ENCODE measurements around the gene ABCA8.
A peak's percentile ranks its signal among the peaks of the same experiment; 100 is the strongest.
"Not testable (repeated sequence)": the region's sequence is repeated elsewhere in the genome, so short reads cannot be mapped to it uniquely, and the experiment has no call there.

The ABCA8 gene

DNA sequence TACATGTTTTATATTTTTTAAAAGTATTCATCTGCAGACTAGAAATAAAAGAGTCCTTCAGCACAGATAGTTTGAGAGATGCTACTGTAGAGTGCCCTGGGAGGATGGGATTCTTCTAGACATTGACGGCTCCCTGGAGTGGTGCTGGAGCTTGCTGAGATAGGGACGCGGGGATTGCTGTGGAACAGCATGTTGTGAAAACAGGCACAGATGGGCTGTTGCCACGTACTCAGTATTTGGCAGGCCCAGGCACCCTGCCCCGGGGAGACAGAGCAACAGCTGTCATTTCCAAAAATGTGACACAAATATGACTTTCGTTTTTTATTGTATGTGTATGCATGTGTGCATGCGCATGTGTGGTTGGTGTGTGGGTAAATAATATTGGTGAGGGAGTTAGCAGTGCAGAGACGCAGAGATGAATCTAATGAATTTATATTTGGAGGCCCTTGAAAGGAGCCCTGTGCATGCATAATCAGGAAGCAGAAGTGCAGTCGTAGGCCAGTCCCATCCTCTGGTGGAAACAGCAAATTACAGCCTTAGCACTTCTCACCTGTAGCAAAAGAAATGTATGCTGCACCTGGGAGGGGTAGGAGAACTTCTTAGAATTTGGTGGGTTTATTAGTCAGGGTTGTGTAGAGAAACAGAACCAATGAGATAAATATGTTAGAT, 6.2 kb upstream of the ABCA8 start:
- peak overlapping the region in 2 of 5 donors; percentile 11 to 17 for H3K4me3 ChIP-seq (ENCODE audit: low read depth in 1 of 5, low read length in 5 of 5)
- no peak overlapping the region for H3K27ac ChIP-seq (ENCODE audit: low read depth, low read length)
- H3K9me3 ChIP-seq (ENCODE audit: control insufficient read depth in 5 of 5, low read length in 5 of 5): no peaks in the 10 kb centered on the region
- H3K27me3 ChIP-seq (ENCODE audit: control insufficient read depth in 5 of 5, insufficient read depth in 4 of 5, low read length in 5 of 5): no peaks in the 10 kb centered on the region
- no peak overlapping the region for H3K9ac ChIP-seq (ENCODE audit: low read length in 5 of 5)
- H3K4me1 ChIP-seq (ENCODE audit: control insufficient read depth in 5 of 5, insufficient read depth in 5 of 5, low read length in 5 of 5): peaks cover 0 to 12% (median 9%) of the 10 kb centered on the region in 5 donors
- no peaks in the 10 kb centered on the region for H3K36me3 ChIP-seq (ENCODE audit: control insufficient read depth in 5 of 5, insufficient read depth in 5 of 5, low read length in 5 of 5)

DNA sequence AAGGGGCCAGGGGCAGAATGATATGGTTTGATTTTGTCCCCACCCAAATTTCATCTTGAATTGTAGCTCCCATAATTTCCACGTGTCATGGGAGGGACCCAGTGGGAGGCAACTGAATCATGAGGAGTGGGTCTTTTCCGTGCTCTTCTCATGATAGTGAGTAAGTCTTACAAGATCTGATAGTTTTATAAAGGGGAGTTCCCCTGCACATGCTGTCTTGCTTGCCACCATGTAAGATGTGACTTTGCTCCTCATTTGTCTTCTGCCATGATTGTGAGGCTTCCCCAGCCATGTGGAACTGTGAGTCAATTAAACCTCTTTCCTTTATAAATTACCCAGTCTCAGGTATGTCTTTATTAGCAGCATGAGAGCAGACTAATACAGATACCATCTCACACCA, 3.9 kb upstream of the ABCA8 start:
- H3K27me3 ChIP-seq (ENCODE audit: control insufficient read depth in 5 of 5, insufficient read depth in 4 of 5, low read length in 5 of 5); H3K9me3 ChIP-seq (ENCODE audit: control insufficient read depth in 5 of 5, low read length in 5 of 5); H3K4me3 ChIP-seq (ENCODE audit: low read depth in 1 of 5, low read length in 5 of 5); H3K9ac ChIP-seq (ENCODE audit: low read length in 5 of 5); H3K36me3 ChIP-seq (ENCODE audit: control insufficient read depth in 5 of 5, insufficient read depth in 5 of 5, low read length in 5 of 5); H3K27ac ChIP-seq (ENCODE audit: low read depth, low read length): not testable (repeated sequence)
- peaks cover 0 to 20% (median 9%) of the 10 kb centered on the region in 5 donors for H3K4me1 ChIP-seq (ENCODE audit: control insufficient read depth in 5 of 5, insufficient read depth in 5 of 5, low read length in 5 of 5)

DNA sequence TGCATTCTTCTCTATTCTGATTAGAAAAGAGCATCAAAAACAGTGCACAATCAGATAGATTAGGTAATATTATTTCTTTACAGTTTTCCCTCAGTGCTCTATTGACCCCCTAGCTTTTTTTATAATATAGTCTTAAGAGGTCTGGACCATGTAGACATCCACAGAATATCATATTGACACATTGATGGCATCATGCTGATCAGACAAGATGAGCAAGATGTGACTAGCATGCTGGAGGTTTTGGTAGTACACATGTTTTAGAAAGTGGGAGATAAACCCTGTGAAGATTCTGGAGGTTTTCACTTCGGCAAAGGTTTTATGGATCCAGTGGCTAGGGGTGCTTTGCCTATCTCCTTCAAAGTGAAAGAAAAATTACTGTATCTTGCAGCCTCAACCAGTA, 2.8 kb upstream of the ABCA8 start:
- no peaks in the 10 kb centered on the region for H3K27me3 ChIP-seq (ENCODE audit: control insufficient read depth in 5 of 5, insufficient read depth in 4 of 5, low read length in 5 of 5)
- H3K9ac ChIP-seq (ENCODE audit: low read length in 5 of 5): no peak overlapping the region
- H3K4me3 ChIP-seq (ENCODE audit: low read depth in 1 of 5, low read length in 5 of 5): no peak overlapping the region
- no peak overlapping the region for H3K27ac ChIP-seq (ENCODE audit: low read depth, low read length)
- H3K4me1 ChIP-seq (ENCODE audit: control insufficient read depth in 5 of 5, insufficient read depth in 5 of 5, low read length in 5 of 5): peaks cover 0 to 26% (median 14%) of the 10 kb centered on the region in 5 donors
- H3K36me3 ChIP-seq (ENCODE audit: control insufficient read depth in 5 of 5, insufficient read depth in 5 of 5, low read length in 5 of 5): no peaks in the 10 kb centered on the region
- no peaks in the 10 kb centered on the region for H3K9me3 ChIP-seq (ENCODE audit: control insufficient read depth in 5 of 5, low read length in 5 of 5)

DNA sequence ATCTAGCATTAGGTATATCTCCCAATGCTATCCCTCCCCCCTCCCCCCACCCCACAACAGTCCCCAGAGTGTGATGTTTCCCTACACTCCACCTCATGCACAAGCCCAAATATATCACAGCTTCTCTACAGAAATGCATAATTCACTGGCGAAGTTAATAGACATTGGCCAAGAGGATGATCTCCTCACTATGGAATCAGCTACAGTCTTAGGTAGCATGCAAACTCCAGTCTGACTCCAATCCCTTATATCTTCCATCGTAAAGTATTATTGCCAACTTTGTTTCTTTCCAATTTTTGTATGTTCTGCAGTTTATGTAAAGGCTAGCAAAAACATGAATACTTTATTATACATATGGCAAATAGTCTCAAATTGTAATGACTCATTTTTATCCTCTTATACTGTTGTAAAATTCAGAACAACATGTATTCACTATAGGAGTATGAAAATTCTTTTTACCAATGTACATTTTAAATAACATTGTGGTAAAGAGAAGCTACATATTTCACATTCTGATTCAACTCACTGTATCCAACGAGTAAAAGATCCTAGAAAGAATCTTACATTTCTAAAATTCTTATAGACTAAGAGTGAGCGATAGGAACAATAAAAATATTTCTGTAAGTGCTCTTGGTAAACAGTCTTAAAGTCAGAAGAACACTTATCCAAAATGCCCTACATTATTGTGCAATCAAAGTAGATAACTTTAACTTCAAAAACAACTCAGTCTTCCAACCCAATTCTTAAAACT, 871 bp downstream of the ABCA8 start:
- Histone ChIP-seq H3K4me3 (ENCODE audit: low read depth in 1 of 5, low read length in 5 of 5) (peak overlapping the region; percentile 56 to 68 (median 64)), H3K36me3 (ENCODE audit: control insufficient read depth in 5 of 5, insufficient read depth in 5 of 5, low read length in 5 of 5) (no peaks in the 10 kb centered on the region), H3K9me3 (ENCODE audit: control insufficient read depth in 5 of 5, low read length in 5 of 5) (no peaks in the 10 kb centered on the region), H3K27me3 (ENCODE audit: control insufficient read depth in 5 of 5, insufficient read depth in 4 of 5, low read length in 5 of 5) (no peaks in the 10 kb centered on the region), H3K4me1 (ENCODE audit: control insufficient read depth in 5 of 5, insufficient read depth in 5 of 5, low read length in 5 of 5) (peaks cover 0 to 21% (median 8%) of the 10 kb centered on the region in 5 donors), H3K9ac (ENCODE audit: low read length in 5 of 5) (peak overlapping the region in 4 of 5 donors; percentile 21 to 71 (median 52)), H3K27ac (ENCODE audit: low read depth, low read length) (no peak overlapping the region)

DNA sequence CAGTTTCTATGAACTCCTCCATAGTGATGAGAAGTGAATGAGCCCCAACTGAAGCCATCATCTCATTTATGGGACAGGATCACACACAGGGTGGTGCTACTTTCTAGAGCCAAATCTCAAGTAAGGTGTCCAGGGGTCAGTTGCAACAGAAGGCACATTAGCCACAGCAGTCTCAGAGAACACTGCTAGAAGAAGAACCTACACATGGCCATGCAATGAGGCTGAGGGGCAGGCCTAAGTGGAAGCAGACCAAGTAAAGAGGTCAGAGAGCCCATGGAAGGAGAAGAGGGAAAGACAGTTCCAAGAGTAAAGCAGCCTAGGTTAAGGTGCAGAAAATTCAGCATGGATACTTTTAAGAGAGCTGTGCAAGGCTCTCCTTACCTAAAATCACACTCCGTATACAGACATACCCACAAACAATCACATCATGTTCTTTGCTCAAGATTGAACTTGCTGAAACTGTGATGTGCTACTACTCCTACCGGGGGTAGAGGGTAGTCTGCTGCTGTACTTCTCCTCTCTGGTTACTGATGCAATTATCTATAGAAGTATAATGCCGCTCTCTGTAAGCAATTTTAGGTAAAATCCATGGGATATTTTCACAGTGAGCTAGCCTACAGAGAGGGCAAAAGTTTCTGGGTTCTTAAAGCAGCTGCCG, 1.7 kb downstream of the ABCA8 start:
- Histone ChIP-seq H3K27ac (ENCODE audit: low read depth, low read length) (no peak overlapping the region), H3K36me3 (ENCODE audit: control insufficient read depth in 5 of 5, insufficient read depth in 5 of 5, low read length in 5 of 5) (no peaks in the 10 kb centered on the region), H3K4me3 (ENCODE audit: low read depth in 1 of 5, low read length in 5 of 5) (peak overlapping the region; percentile 35 to 76 (median 58)), H3K9ac (ENCODE audit: low read length in 5 of 5) (peak overlapping the region in 2 of 5 donors; percentile 6 to 35), H3K4me1 (ENCODE audit: control insufficient read depth in 5 of 5, insufficient read depth in 5 of 5, low read length in 5 of 5) (peaks cover 0 to 21% (median 8%) of the 10 kb centered on the region in 5 donors), H3K9me3 (ENCODE audit: control insufficient read depth in 5 of 5, low read length in 5 of 5) (no peaks in the 10 kb centered on the region), H3K27me3 (ENCODE audit: control insufficient read depth in 5 of 5, insufficient read depth in 4 of 5, low read length in 5 of 5) (no peaks in the 10 kb centered on the region)

DNA sequence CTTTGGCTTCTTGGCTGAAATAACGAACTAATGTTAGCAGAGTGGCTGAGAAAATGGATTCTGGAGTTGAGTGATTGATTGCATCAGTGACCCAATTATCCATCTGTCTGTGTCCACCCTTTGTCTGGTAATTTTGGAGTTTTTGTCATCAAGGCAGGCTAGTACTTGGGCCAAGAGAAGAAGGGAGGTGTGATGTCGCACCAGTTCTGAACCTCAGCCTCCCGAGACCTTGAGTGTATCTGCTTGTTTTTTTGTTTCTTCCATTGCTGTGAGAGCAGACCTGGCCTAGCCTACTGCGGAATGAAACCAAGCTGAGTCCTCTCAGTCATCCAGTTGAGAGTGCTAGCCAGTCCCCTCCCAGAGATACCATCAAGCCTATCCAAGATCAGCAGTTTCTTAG, 4.5 kb downstream of the ABCA8 start:
- Histone ChIP-seq H3K9ac (ENCODE audit: low read length in 5 of 5) (no peak overlapping the region), H3K4me3 (ENCODE audit: low read depth in 1 of 5, low read length in 5 of 5) (no peak overlapping the region), H3K9me3 (ENCODE audit: control insufficient read depth in 5 of 5, low read length in 5 of 5) (no peaks in the 10 kb centered on the region), H3K27ac (ENCODE audit: low read depth, low read length) (no peak overlapping the region), H3K36me3 (ENCODE audit: control insufficient read depth in 5 of 5, insufficient read depth in 5 of 5, low read length in 5 of 5) (no peaks in the 10 kb centered on the region), H3K27me3 (ENCODE audit: control insufficient read depth in 5 of 5, insufficient read depth in 4 of 5, low read length in 5 of 5) (no peaks in the 10 kb centered on the region), H3K4me1 (ENCODE audit: control insufficient read depth in 5 of 5, insufficient read depth in 5 of 5, low read length in 5 of 5) (peaks cover 0 to 21% (median 8%) of the 10 kb centered on the region in 5 donors)

DNA sequence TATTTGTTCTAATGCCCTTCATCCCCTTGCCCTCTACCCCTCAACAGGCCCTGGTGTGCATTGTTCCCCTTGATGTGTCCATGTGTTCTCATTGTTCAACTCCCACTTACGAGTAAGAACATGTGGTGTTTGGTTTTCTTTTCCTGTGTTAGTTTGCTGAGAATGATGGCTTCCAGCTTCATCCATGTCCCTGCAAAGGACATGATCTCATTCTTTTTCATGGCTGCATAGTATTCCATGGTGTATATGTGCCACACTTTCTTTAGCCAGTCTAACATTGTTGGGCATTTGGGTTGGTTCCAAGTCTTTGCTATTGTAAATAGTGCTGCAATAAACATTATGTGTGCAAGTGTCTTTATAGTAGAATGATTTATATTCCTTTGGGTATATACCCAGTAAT, 7.3 kb downstream of the ABCA8 start:
- H3K36me3 ChIP-seq (ENCODE audit: control insufficient read depth in 5 of 5, insufficient read depth in 5 of 5, low read length in 5 of 5); H3K27ac ChIP-seq (ENCODE audit: low read depth, low read length); H3K4me3 ChIP-seq (ENCODE audit: low read depth in 1 of 5, low read length in 5 of 5); H3K9me3 ChIP-seq (ENCODE audit: control insufficient read depth in 5 of 5, low read length in 5 of 5); H3K27me3 ChIP-seq (ENCODE audit: control insufficient read depth in 5 of 5, insufficient read depth in 4 of 5, low read length in 5 of 5); H3K4me1 ChIP-seq (ENCODE audit: control insufficient read depth in 5 of 5, insufficient read depth in 5 of 5, low read length in 5 of 5); H3K9ac ChIP-seq (ENCODE audit: low read length in 5 of 5): not testable (repeated sequence)

DNA sequence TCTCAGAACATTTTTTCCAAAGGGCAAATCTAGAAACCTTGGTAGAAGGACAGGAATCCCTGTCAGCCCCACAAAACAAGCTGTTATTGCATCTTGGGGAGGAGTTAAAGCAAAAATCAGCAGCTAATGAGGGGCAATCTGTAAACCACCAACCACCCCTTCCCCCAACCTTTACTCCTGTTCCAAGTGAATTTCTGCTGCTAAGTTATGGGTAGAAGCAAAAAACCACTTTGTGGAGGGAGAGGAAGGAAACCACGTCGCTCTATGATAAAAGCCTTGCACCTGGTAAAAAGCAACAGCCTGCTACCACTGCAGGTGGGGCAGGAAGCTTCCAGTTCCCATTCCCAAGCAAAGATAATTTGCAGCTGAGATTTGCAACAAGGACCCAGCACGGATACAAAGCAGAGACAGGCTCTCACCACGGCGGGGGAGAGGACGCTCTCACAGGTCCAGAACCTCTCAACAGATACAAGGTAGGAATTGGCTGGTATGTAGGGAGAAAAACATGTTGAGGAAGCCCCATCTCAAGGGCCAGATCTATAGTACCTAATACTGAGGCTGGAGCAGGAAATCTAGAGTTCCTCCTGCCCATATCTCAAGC, 10.7 kb downstream of the ABCA8 start:
- Histone ChIP-seq H3K27ac (ENCODE audit: low read depth, low read length) (no peak overlapping the region), H3K9ac (ENCODE audit: low read length in 5 of 5) (no peak overlapping the region), H3K9me3 (ENCODE audit: control insufficient read depth in 5 of 5, low read length in 5 of 5) (no peaks in the 10 kb centered on the region), H3K27me3 (ENCODE audit: control insufficient read depth in 5 of 5, insufficient read depth in 4 of 5, low read length in 5 of 5) (no peaks in the 10 kb centered on the region), H3K36me3 (ENCODE audit: control insufficient read depth in 5 of 5, insufficient read depth in 5 of 5, low read length in 5 of 5) (peaks cover 0 to 12% (median 0%) of the 10 kb centered on the region in 5 donors), H3K4me3 (ENCODE audit: low read depth in 1 of 5, low read length in 5 of 5) (no peak overlapping the region), H3K4me1 (ENCODE audit: control insufficient read depth in 5 of 5, insufficient read depth in 5 of 5, low read length in 5 of 5) (no peaks in the 10 kb centered on the region)

DNA sequence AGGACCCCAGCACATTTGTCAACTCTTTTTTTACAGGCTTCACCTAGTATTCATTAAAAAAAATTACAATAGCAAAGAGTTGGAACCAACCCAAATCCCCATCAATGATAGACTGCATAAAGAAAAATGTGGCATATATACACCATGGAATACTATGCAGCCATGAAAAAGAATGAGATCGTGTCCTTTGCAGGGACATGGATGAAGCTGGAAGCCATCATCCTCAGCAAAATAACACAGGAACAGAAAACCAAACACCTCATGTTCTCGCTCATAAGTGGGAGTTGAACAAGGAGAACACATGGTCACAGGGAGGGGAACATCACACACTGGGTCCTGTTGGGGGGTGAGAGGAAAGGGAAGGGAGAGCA, 11.4 kb downstream of the ABCA8 start:
- H3K27ac ChIP-seq (ENCODE audit: low read depth, low read length); H3K9ac ChIP-seq (ENCODE audit: low read length in 5 of 5); H3K9me3 ChIP-seq (ENCODE audit: control insufficient read depth in 5 of 5, low read length in 5 of 5); H3K27me3 ChIP-seq (ENCODE audit: control insufficient read depth in 5 of 5, insufficient read depth in 4 of 5, low read length in 5 of 5); H3K4me3 ChIP-seq (ENCODE audit: low read depth in 1 of 5, low read length in 5 of 5); H3K4me1 ChIP-seq (ENCODE audit: control insufficient read depth in 5 of 5, insufficient read depth in 5 of 5, low read length in 5 of 5): not testable (repeated sequence)
- H3K36me3 ChIP-seq (ENCODE audit: control insufficient read depth in 5 of 5, insufficient read depth in 5 of 5, low read length in 5 of 5): peaks cover 0 to 12% (median 3%) of the 10 kb centered on the region in 5 donors
